Brain microvascular endothelial cell (primary cell): Measurements from ENCODE around the gene SPACA9.
A peak's percentile ranks its signal among the peaks of the same experiment; 100 is the strongest.

Experiments used
- DNase-seq: peaks from one replicate; pipeline ENCODE4 v3.0.0-alpha.2; 2020
- H3K27ac ChIP-seq: fragments of 250-450 bp; sonication (Bioruptor Pico); 2 replicates; pipeline ENCODE4 v1.5.1; 2020; ENCODE audit warnings: mild to moderate bottlenecking, moderate library complexity
- H3K27me3 ChIP-seq: fragments of 250-450 bp; sonication (Bioruptor Pico); replicated peaks from 2 replicates; pipeline ENCODE4 v1.5.1; 2020; ENCODE audit warnings: mild to moderate bottlenecking
- H3K36me3 ChIP-seq: fragments of 250-450 bp; sonication (Bioruptor Pico); replicated peaks from 2 replicates; pipeline ENCODE4 v1.5.1; 2020; ENCODE audit warnings: mild to moderate bottlenecking
- H3K4me3 ChIP-seq: 2 replicates; pipeline ENCODE4 v1.5.1; 2011; ENCODE audit warnings: low read depth, mild to moderate bottlenecking, control low read depth, low read length, moderate library complexity
- CTCF ChIP-seq: IDR thresholded peaks from 2 replicates; pipeline ENCODE4 v1.5.1; 2011; ENCODE audit warnings: low read depth, mild to moderate bottlenecking, moderate library complexity, low read length, control low read depth, inconsistent platforms; ENCODE audit errors: missing control alignments
- in situ Hi-C: cut with HindIII; loops from 2 replicates; pipeline ENCODE4 v1.10.0; 2017; ENCODE audit warnings: low sequenced_read_pairs, low pct_ligation_motif_present

The SPACA9 gene

GRCh38 chr9:132866898-132867297 lies 11.8 kb upstream of the SPACA9 start:
- no peak for TF ChIP-seq CTCF
- DNase-seq = no peak
- Histone ChIP-seq H3K36me3 (no peaks in the 10 kb centered on the region), H3K27me3 (peaks cover 2% of the 10 kb centered on the region), H3K4me3 (no peak overlapping the region), H3K27ac (no peak overlapping the region)
- in situ Hi-C loops = no loop called here

GRCh38 chr9:132869266-132869665 lies 9.4 kb upstream of the SPACA9 start:
- no peak for DNase-seq
- H3K36me3 ChIP-seq = no peaks in the 10 kb centered on the region
- in situ Hi-C loops = no loop called here
- no peak for TF ChIP-seq CTCF
- peaks cover 2% of the 10 kb centered on the region for H3K27me3 ChIP-seq
- H3K27ac ChIP-seq = no peak overlapping the region
- no peak overlapping the region for H3K4me3 ChIP-seq

GRCh38 chr9:132873403-132873802 lies 5.3 kb upstream of the SPACA9 start:
- in situ Hi-C loops = no loop called here
- Histone ChIP-seq H3K27me3 (no peaks in the 10 kb centered on the region), H3K4me3 (no peak overlapping the region), H3K27ac (no peak overlapping the region), H3K36me3 (no peaks in the 10 kb centered on the region)
- no peak for TF ChIP-seq CTCF
- no peak for DNase-seq

GRCh38 chr9:132875159-132875558 lies 3.5 kb upstream of the SPACA9 start:
- no peak for DNase-seq
- in situ Hi-C loops = no loop called here
- Histone ChIP-seq H3K27me3 (no peaks in the 10 kb centered on the region), H3K4me3 (no peak overlapping the region), H3K27ac (no peak overlapping the region), H3K36me3 (no peaks in the 10 kb centered on the region)
- TF ChIP-seq CTCF = no peak

- no peaks in the 10 kb centered on the region for H3K27me3 ChIP-seq
- H3K27ac ChIP-seq = no peak overlapping the region
- H3K4me3 ChIP-seq = no peak overlapping the region
- TF ChIP-seq CTCF = no peak
- no peak for DNase-seq
- no peaks in the 10 kb centered on the region for H3K36me3 ChIP-seq
- in situ Hi-C loops = no loop called here
Observed at GRCh38 chr9:132876849-132877248, 1.8 kb upstream of the SPACA9 start.

- Histone ChIP-seq H3K4me3 (peak overlapping the region; percentile 92), H3K27ac (no peak overlapping the region), H3K27me3 (no peaks in the 10 kb centered on the region), H3K36me3 (no peaks in the 10 kb centered on the region)
- in situ Hi-C loops = no loop called here
- TF ChIP-seq CTCF = no peak
- DNase-seq = no peak
Observed at GRCh38 chr9:132877458-132877823, 1.3 kb upstream of the SPACA9 start.
